Smooth muscle cell (in vitro differentiated cells): Measurements from ENCODE around the gene SAP30L. TPM values are rescaled to one million over a fixed set of nuclear protein-coding genes. Genes with fewer than 3 reads are reported as not detected.

Experiments used
- DNase-seq: peaks from one replicate; lab custom pipeline; 2025; ENCODE audit not compliant: unreplicated experiment; lab: John Stamatoyannopoulos, UW
- H2AFZ ChIP-seq: fragments of 200-600 bp; sonication (generic); 2 replicates; pipeline ENCODE4 v1.6.0; 2016; ENCODE audit warnings: antibody characterized with exemption, low read depth, mild to moderate bottlenecking
- H3F3A ChIP-seq: fragments of 200-600 bp; sonication (generic); 2 replicates; pipeline ENCODE4 v1.6.0; 2017; ENCODE audit warnings: antibody characterized with exemption, low read depth
- H3K27ac ChIP-seq: fragments of 200-600 bp; sonication (generic); 2 replicates; pipeline ENCODE4 v1.5.1; 2016; ENCODE audit warnings: low read depth, mild to moderate bottlenecking
- H3K27me3 ChIP-seq: fragments of 200-600 bp; sonication (generic); 2 replicates; pipeline ENCODE4 v1.6.1; 2016; ENCODE audit warnings: low read depth, mild to moderate bottlenecking
- H3K36me3 ChIP-seq: fragments of 200-600 bp; sonication (generic); 2 replicates; pipeline ENCODE4 v1.5.1; 2016; ENCODE audit warnings: low read depth
- H3K4me1 ChIP-seq: fragments of 200-600 bp; sonication (generic); 2 replicates; pipeline ENCODE4 v1.5.1; 2016; ENCODE audit warnings: low read depth
- H3K4me2 ChIP-seq: fragments of 200-600 bp; sonication (generic); 2 replicates; pipeline ENCODE4 v1.6.0; 2016; ENCODE audit warnings: mild to moderate bottlenecking
- H3K4me3 ChIP-seq: fragments of 200-600 bp; sonication (generic); 2 replicates; pipeline ENCODE4 v1.5.1; 2016; ENCODE audit warnings: mild to moderate bottlenecking
- H3K79me2 ChIP-seq: fragments of 200-600 bp; sonication (generic); 2 replicates; pipeline ENCODE4 v1.6.0; 2016; ENCODE audit warnings: low read depth, mild to moderate bottlenecking
- H3K9ac ChIP-seq: fragments of 200-600 bp; sonication (generic); 2 replicates; pipeline ENCODE4 v1.6.0; 2016; ENCODE audit warnings: low read depth
- H3K9me3 ChIP-seq: fragments of 200-600 bp; sonication (generic); replicated peaks from 2 replicates; pipeline ENCODE4 v1.5.1; 2016; ENCODE audit warnings: low read depth
- H4K20me1 ChIP-seq: fragments of 200-600 bp; sonication (generic); 2 replicates; pipeline ENCODE4 v1.6.0; 2016; ENCODE audit warnings: low read depth
- CTCF ChIP-seq: fragments of 200-600 bp; sonication (generic); IDR thresholded peaks from 2 replicates; pipeline ENCODE4 v1.5.1; 2017; ENCODE audit warnings: borderline replicate concordance, mild to moderate bottlenecking, antibody characterized with exemption; ENCODE audit not compliant: insufficient read depth, poor library complexity, severe bottlenecking
- WGBS: methylation state at CpG from one replicate; pipeline ENCODE4 v1.1.7; 2016; ENCODE audit warnings: low lambda C conversion rate; 5-methylcytosine and 5-hydroxymethylcytosine counted together
- polyA plus RNA-seq: library from polyadenylated mRNA; unstranded; fragments of >200 nt; fragmentation: Nextera tagmentation; extraction: Ambion mirVana; gene quantifications from 2 replicates; pipeline ENCODE4 v1.2.1, GENCODE V29; 2016
- total RNA-seq: library from RNA; depleted of rRNA; stranded (reverse); fragments of >200 nt; gene quantifications from 2 replicates; pipeline ENCODE4 v1.2.3, GENCODE V29; 2014

SAP30L gene
- total RNA-seq (29.9 and 44.2 TPM in 2 replicates), polyA plus RNA-seq (32.7 and 41.6 TPM in 2 replicates)

- H3K27me3 ChIP-seq: no peaks in the 10 kb centered on the region
- H3K9ac ChIP-seq: peak within 1 kb of the TSS; percentile 80
- peaks cover 27% of the 10 kb centered on the region for H3K79me2 ChIP-seq
- H3K36me3 ChIP-seq: no peaks in the 10 kb centered on the region
- peaks cover 14% of the 10 kb centered on the region for H3K4me1 ChIP-seq
- DNase-seq: peak; percentile 77
- TF ChIP-seq CTCF: no peak
- H3K4me2 ChIP-seq: peak within 1 kb of the TSS; percentile 95
- H2AFZ ChIP-seq: peak within 1 kb of the TSS; percentile 99
- H4K20me1 ChIP-seq: peaks cover 40% of the 10 kb centered on the region
- no peaks in the 10 kb centered on the region for H3K9me3 ChIP-seq
- peak within 1 kb of the TSS; percentile 99 for H3K4me3 ChIP-seq
- peak within 1 kb of the TSS; percentile 36 for H3K27ac ChIP-seq
- H3F3A ChIP-seq: no peaks in the 10 kb centered on the region
- under 1% methylated on average over 62 of the region's 70 CpGs for WGBS
These were observed at the start of gene SAP30L for GRCh38 chr5:154445422-154446194. Gene SAP30L (plus strand): TSS chr5:154445997. CDS start chr5:154446605, 608 bp downstream.

GRCh38 chr5:154396128-154396527, 49.7 kb upstream of the SAP30L start:
- Histone ChIP-seq H3F3A (no peaks in the 10 kb centered on the region), H2AFZ (no peak overlapping the region), H3K27me3 (no peaks in the 10 kb centered on the region), H3K27ac (no peak overlapping the region), H3K4me1 (no peaks in the 10 kb centered on the region), H4K20me1 (no peaks in the 10 kb centered on the region), H3K79me2 (no peaks in the 10 kb centered on the region), H3K9ac (no peak overlapping the region), H3K4me3 (no peak overlapping the region), H3K4me2 (no peak overlapping the region), H3K36me3 (no peaks in the 10 kb centered on the region), H3K9me3 (no peaks in the 10 kb centered on the region)
- DNase-seq: no peak
- TF ChIP-seq CTCF: no peak
- WGBS: 81% methylated on average over 3 of the region's 3 CpGs

- no peaks in the 10 kb centered on the region for H3K36me3 ChIP-seq
- no peak overlapping the region for H2AFZ ChIP-seq
- TF ChIP-seq CTCF: no peak
- WGBS: 84% methylated on average over 10 of the region's 10 CpGs
- no peaks in the 10 kb centered on the region for H3K27me3 ChIP-seq
- H3K9ac ChIP-seq: no peak overlapping the region
- H3K4me2 ChIP-seq: no peak overlapping the region
- no peaks in the 10 kb centered on the region for H3K4me1 ChIP-seq
- no peak overlapping the region for H3K27ac ChIP-seq
- no peaks in the 10 kb centered on the region for H3K9me3 ChIP-seq
- H3K4me3 ChIP-seq: no peak overlapping the region
- H3F3A ChIP-seq: no peaks in the 10 kb centered on the region
- no peak for DNase-seq
- no peaks in the 10 kb centered on the region for H3K79me2 ChIP-seq
- no peaks in the 10 kb centered on the region for H4K20me1 ChIP-seq
These were observed 48.0 kb upstream of the SAP30L start for GRCh38 chr5:154397652-154398406.
